Sigmoid colon (tissue), 7 donors: ENCODE measurements around the gene GTF2I. TPM values are rescaled to one million over a fixed set of nuclear protein-coding genes. Genes with fewer than 3 reads are reported as not detected.
A peak's percentile ranks its signal among the peaks of the same experiment; 100 is the strongest.

ENCODE experiments used
- DNase-seq: peaks from one replicate; pipeline ENCODE4 v3.0.0-alpha.2; 2019
- H3K27ac ChIP-seq, 4 donors: fragments of 200-600 bp; sonication (generic); one replicate each; pipeline ENCODE4 v1.5.1; 2016 to 2019; ENCODE audit warnings: mild to moderate bottlenecking in 1 of 4
- H3K27me3 ChIP-seq, 3 donors: fragments of 200-600 bp; sonication (generic); one replicate each; pipeline ENCODE4 v1.5.1; 2019; ENCODE audit warnings: mild to moderate bottlenecking in 1 of 3
- H3K36me3 ChIP-seq, 4 donors: fragments of 200-600 bp; sonication (generic); one replicate each; pipeline ENCODE4 v1.5.1; 2016 to 2019
- H3K4me1 ChIP-seq, 4 donors: fragments of 200-600 bp; sonication (generic); one replicate each; pipeline ENCODE4 v1.5.1; 2017 to 2019
- H3K4me3 ChIP-seq, 4 donors: fragments of 200-600 bp; sonication (generic); one replicate each; pipeline ENCODE4 v1.5.1; 2017 to 2019; ENCODE audit warnings: mild to moderate bottlenecking in 2 of 4, moderate library complexity in 1 of 4
- H3K9me3 ChIP-seq, 4 donors: fragments of 200-600 bp in 3 of 4; sonication (generic) in 3 of 4; one replicate each; pipeline versions ENCODE4 v1.5.1 to v1.6.1; 2013 to 2019
- EP300 ChIP-seq, 4 donors: sonication (generic); formaldehyde crosslinking; IDR thresholded peaks; one replicate each; pipeline ENCODE4 v1.6.1; 2017; ENCODE audit warnings: antibody characterized with exemption in 4 of 4
- POLR2A ChIP-seq, 2 donors: fragments of 450-650 bp; IDR thresholded peaks; one replicate each; pipeline ENCODE4 v1.6.1; 2016; ENCODE audit warnings: antibody characterized with exemption in 2 of 2, mild to moderate bottlenecking in 2 of 2, moderate library complexity in 2 of 2
- POLR2AphosphoS5 ChIP-seq, 4 donors: sonication (generic); formaldehyde crosslinking; IDR thresholded peaks; one replicate each; pipeline ENCODE4 v1.6.1; 2017; ENCODE audit warnings: antibody characterized with exemption in 4 of 4
- WGBS, 2 donors: extraction: QIAGEN DNeasy Blood & Tissue Kit; methylation state at CpG; one replicate each; pipeline ENCODE4 v1.1.7; 2013; 5-methylcytosine and 5-hydroxymethylcytosine counted together
- intact Hi-C: fragments of 100-400 bp; cut with DNase I; formaldehyde crosslinking; loops from one replicate; pipeline ENCODE4 v1.15.1; 2023
- polyA plus RNA-seq, 3 donors: library from polyadenylated mRNA; stranded (reverse); fragments of 200-250 nt; gene quantifications; one replicate each; pipeline ENCODE4 v1.2.3, GENCODE V29; 2013
- total RNA-seq, 4 donors: library from RNA; depleted of rRNA; stranded (reverse); fragments of >200 nt; gene quantifications; one replicate each; pipeline ENCODE4 v1.1.0, GENCODE V29; 2016
- TF ChIP-seq, protein P1 (sequence below), 4 experiments: fragments of 450-650 bp in 3 of 4; fragments of 200-600 bp in 1 of 4; IDR thresholded peaks; one replicate each; pipeline ENCODE4 v1.5.1; 2016 to 2019; ENCODE audit warnings: antibody characterized with exemption in 4 of 4, mild to moderate bottlenecking in 3 of 4, moderate library complexity in 2 of 4
- donor health status: healthy with polysubstance abuse.
- donor health status: Bipolar disorder and iron deficiency.
- donor health status: healthy.

GTF2I gene
- total and polyA plus RNA-seq, 7 donors = 9.6 to 181 (median 113) TPM

DNA sequence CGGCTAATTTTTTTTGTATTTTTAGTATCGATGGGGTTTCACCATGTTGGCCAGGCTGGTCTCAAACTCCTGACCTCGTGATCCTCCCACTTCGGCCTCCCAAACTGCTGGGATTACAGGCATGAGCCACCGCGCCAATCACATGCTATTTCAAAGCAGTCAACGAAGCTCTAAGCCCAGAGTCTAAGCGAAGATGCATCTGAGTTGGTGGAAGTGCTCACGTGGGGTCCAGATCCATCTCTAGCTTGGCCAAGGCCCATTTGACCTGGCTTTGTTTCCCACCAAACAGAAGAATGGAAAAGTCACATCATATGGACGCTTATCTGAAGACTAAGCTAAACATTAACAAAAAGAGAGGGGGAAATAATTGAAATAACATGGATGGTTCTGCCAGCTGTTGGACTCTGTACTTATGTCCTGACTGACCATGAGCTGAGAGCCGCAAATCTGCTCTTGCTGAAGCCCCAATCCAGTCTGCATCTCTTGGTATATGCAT is 3.8 kb upstream of the GTF2I start:
- no peak for TF ChIP-seq EP300 (IDR thresholded peaks at IDR 0.05)
- no peak for TF ChIP-seq POLR2AphosphoS5 (IDR thresholded peaks at IDR 0.05)
- TF ChIP-seq, protein P1, sequence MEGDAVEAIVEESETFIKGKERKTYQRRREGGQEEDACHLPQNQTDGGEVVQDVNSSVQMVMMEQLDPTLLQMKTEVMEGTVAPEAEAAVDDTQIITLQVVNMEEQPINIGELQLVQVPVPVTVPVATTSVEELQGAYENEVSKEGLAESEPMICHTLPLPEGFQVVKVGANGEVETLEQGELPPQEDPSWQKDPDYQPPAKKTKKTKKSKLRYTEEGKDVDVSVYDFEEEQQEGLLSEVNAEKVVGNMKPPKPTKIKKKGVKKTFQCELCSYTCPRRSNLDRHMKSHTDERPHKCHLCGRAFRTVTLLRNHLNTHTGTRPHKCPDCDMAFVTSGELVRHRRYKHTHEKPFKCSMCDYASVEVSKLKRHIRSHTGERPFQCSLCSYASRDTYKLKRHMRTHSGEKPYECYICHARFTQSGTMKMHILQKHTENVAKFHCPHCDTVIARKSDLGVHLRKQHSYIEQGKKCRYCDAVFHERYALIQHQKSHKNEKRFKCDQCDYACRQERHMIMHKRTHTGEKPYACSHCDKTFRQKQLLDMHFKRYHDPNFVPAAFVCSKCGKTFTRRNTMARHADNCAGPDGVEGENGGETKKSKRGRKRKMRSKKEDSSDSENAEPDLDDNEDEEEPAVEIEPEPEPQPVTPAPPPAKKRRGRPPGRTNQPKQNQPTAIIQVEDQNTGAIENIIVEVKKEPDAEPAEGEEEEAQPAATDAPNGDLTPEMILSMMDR (IDR thresholded peaks at IDR 0.05) = no peak
- TF ChIP-seq POLR2A (IDR thresholded peaks at IDR 0.05) = no peak
- Histone ChIP-seq H3K36me3 (no peaks in the 10 kb centered on the region), H3K4me3 (no peak overlapping the region), H3K27me3 (no peaks in the 10 kb centered on the region), H3K4me1 (peaks cover 0 to 16% (median 10%) of the 10 kb centered on the region in 4 donors), H3K27ac (no peak overlapping the region), H3K9me3 (no peaks in the 10 kb centered on the region)
- intact Hi-C loops = no loop called here
- DNase-seq = no peak
- 76 to 91% methylated on average over 11 of the region's 11 CpGs for WGBS, 2 donors

GRCh38 chr7:74654811-74655210 is 2.7 kb upstream of the GTF2I start:
- DNase-seq = no peak
- no peak overlapping the region for H3K27ac ChIP-seq
- H3K36me3 ChIP-seq = no peaks in the 10 kb centered on the region
- 88 to 95% methylated on average over 5 of the region's 5 CpGs for WGBS, 2 donors
- TF ChIP-seq POLR2A (IDR thresholded peaks at IDR 0.05) (no peak), EP300 (IDR thresholded peaks at IDR 0.05) (no peak), POLR2AphosphoS5 (IDR thresholded peaks at IDR 0.05) (no peak)
- TF ChIP-seq, protein P1 (IDR thresholded peaks at IDR 0.05) = no peak
- no peaks in the 10 kb centered on the region for H3K27me3 ChIP-seq
- H3K4me3 ChIP-seq = no peak overlapping the region
- intact Hi-C loops = no loop called here
- H3K9me3 ChIP-seq = no peaks in the 10 kb centered on the region
- H3K4me1 ChIP-seq = peaks cover 0 to 27% (median 21%) of the 10 kb centered on the region in 4 donors

GRCh38 chr7:74655324-74655723 is 2.2 kb upstream of the GTF2I start:
- Histone ChIP-seq H3K9me3 (no peaks in the 10 kb centered on the region), H3K4me1 (peaks cover 0 to 32% (median 26%) of the 10 kb centered on the region in 4 donors), H3K27ac (peak overlapping the region in 2 of 4 donors; percentile 99), H3K36me3 (no peaks in the 10 kb centered on the region), H3K4me3 (no peak overlapping the region), H3K27me3 (no peaks in the 10 kb centered on the region)
- DNase-seq = no peak
- WGBS, 2 donors = 57 to 76% methylated on average over 8 of the region's 8 CpGs
- TF ChIP-seq POLR2AphosphoS5 (IDR thresholded peaks at IDR 0.05) (no peak), POLR2A (IDR thresholded peaks at IDR 0.05) (no peak), EP300 (IDR thresholded peaks at IDR 0.05) (no peak)
- intact Hi-C loops = no loop called here

DNA sequence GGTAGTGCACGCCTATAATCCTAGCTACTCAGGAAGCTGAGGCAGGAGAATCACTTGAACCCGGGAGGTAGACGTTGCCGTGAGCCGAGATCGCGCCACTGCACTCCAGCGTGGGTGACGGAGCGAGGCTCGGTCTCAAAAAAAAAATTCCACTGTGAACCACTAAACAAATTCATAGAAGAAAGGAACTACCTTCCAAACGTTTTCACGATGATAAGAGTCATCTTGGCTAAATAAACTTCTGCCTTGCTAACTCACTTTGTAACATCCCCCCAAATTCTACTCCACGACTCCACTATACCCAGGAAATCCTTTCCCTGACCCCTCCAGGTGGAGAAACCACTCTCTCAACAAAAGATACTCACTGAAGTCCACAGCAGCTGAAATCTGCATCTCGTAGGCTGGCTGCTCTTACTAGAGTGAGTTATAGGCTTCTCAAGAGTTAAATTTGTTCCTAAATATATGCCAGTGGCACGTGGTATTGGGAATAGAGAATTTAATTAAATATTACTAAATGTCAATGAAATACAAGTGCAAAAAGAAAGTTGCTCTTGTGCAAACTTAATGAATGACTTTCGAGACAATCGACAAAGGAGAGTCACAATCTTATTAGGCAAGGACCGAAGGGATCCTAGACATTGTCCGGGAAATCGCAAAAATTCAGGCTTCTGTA is 1.6 kb upstream of the GTF2I start:
- Histone ChIP-seq H3K4me1 (peaks cover 0 to 38% (median 31%) of the 10 kb centered on the region in 4 donors), H3K27ac (peak overlapping the region; percentile 99 to 100 (median 99)), H3K4me3 (peak overlapping the region; percentile 81 to 100 (median 100)), H3K9me3 (no peaks in the 10 kb centered on the region), H3K27me3 (no peaks in the 10 kb centered on the region), H3K36me3 (no peaks in the 10 kb centered on the region)
- intact Hi-C loops = loop anchor here (2.0 kb wide), 1 partner anchor 203 kb away; the partner anchor contains the start of gene GTF2IRD1
- 24 to 29% methylated on average over 21 of the region's 21 CpGs for WGBS, 2 donors
- DNase-seq = peak; percentile 34
- TF ChIP-seq POLR2A (IDR thresholded peaks at IDR 0.05) (no peak), POLR2AphosphoS5 (IDR thresholded peaks at IDR 0.05) (no peak), EP300 (IDR thresholded peaks at IDR 0.05) (no peak)
- TF ChIP-seq, protein P1 (IDR thresholded peaks at IDR 0.05) = no peak

- Histone ChIP-seq H3K36me3 (no peaks in the 10 kb centered on the region), H3K27me3 (no peaks in the 10 kb centered on the region), H3K27ac (peak overlapping the region; percentile 99 to 100 (median 99)), H3K9me3 (no peaks in the 10 kb centered on the region), H3K4me1 (peaks cover 0 to 43% (median 36%) of the 10 kb centered on the region in 4 donors), H3K4me3 (peak overlapping the region; percentile 81 to 100 (median 100))
- 0 to 1% methylated on average over 23 of the region's 23 CpGs for whole genome bisulfite sequencing, 2 donors
- intact Hi-C loops = loop anchor here (2.0 kb wide), 1 partner anchor 204 kb away; the partner anchor contains the start of gene GTF2IRD1
- TF ChIP-seq POLR2AphosphoS5 (IDR thresholded peaks at IDR 0.05) (peak in 1 of 4 donors; percentile 7), POLR2A (IDR thresholded peaks at IDR 0.05) (no peak)
- DNase-seq = peak; percentile 79
Observed at GRCh38 chr7:74656441-74656836, 1.1 kb upstream of the GTF2I start.
